Prostate gland (tissue), 2 donors: ENCODE data around the gene LPCAT1.

Experiments
- POLR2A ChIP-seq: fragments of 450-650 bp; IDR thresholded peaks from one replicate; pipeline ENCODE4 v1.6.1; 2016; ENCODE audit warnings: antibody characterized with exemption, mild to moderate bottlenecking
- POLR2AphosphoS5 ChIP-seq: sonication (generic); formaldehyde crosslinking; IDR thresholded peaks from one replicate; pipeline ENCODE4 v1.6.1; 2017; ENCODE audit warnings: antibody characterized with exemption
- TF ChIP-seq, protein P1 (sequence below), 4 experiments: fragments of 200-600 bp in 2 of 4; fragments of 450-650 bp in 2 of 4; sonication (generic) in 2 of 4; IDR thresholded peaks; 1 replicate in 3 of 4; 2 replicates in 1 of 4; pipeline ENCODE4 v1.5.1; 2016 to 2019; ENCODE audit warnings: antibody characterized with exemption in 4 of 4, mild to moderate bottlenecking in 2 of 4, moderate library complexity in 2 of 4

- TF ChIP-seq, protein P1, sequence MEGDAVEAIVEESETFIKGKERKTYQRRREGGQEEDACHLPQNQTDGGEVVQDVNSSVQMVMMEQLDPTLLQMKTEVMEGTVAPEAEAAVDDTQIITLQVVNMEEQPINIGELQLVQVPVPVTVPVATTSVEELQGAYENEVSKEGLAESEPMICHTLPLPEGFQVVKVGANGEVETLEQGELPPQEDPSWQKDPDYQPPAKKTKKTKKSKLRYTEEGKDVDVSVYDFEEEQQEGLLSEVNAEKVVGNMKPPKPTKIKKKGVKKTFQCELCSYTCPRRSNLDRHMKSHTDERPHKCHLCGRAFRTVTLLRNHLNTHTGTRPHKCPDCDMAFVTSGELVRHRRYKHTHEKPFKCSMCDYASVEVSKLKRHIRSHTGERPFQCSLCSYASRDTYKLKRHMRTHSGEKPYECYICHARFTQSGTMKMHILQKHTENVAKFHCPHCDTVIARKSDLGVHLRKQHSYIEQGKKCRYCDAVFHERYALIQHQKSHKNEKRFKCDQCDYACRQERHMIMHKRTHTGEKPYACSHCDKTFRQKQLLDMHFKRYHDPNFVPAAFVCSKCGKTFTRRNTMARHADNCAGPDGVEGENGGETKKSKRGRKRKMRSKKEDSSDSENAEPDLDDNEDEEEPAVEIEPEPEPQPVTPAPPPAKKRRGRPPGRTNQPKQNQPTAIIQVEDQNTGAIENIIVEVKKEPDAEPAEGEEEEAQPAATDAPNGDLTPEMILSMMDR (IDR thresholded peaks at IDR 0.05), result no peak
- TF ChIP-seq POLR2A (no peak), POLR2AphosphoS5 (no peak)
These were observed 18.1 kb downstream of the LPCAT1 start for GRCh38 chr5:1505506-1506241.
